WI38 (cell line): ENCODE data around the gene THOC1.
A peak's percentile ranks its signal among the peaks of the same experiment; 100 is the strongest.
"Not testable (repeated sequence)": the region's sequence is repeated elsewhere in the genome, so short reads cannot be mapped to it uniquely, and the experiment has no call there.

Experiments
- H3K4me3 ChIP-seq: 2 replicates; pipeline ENCODE4 v1.5.1; 2011; ENCODE audit warnings: low read depth, mild to moderate bottlenecking, control low read depth, low read length
- CTCF ChIP-seq: IDR thresholded peaks from 2 replicates; pipeline ENCODE4 v1.5.1; 2012; ENCODE audit warnings: low read depth, mild to moderate bottlenecking, control low read depth, low read length

Gene THOC1

GRCh38 chr18:267688-268552 is at the start of gene THOC1:
Gene THOC1 (minus strand): TSS chr18:268047. CDS start chr18:268019, 28 bp downstream.
- TF ChIP-seq CTCF: no peak
- H3K4me3 ChIP-seq: peak within 1 kb of the TSS; percentile 97

DNA sequence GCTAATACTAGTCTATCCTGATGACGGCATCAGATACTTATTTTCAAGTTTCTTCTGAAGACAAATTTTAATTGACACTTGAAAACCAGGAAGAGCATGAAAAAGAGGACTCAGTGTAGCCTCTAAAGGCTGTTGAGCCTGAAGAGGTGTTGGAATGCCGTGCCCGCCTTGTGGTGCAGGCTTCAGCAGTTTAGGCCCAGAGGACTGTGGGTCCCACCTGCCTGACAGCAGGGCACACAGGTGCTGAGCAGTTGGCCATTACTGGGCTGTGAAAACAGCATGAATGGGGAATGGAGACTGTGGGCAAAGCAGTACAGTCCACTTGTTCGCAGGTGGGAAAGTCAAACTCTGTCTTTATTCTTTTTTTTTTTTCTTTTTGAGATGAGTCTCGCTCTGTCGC is 49.8 kb upstream of the THOC1 start:
- no peak overlapping the region for H3K4me3 ChIP-seq
- no peak for TF ChIP-seq CTCF

- no peak for TF ChIP-seq CTCF
- no peak overlapping the region for H3K4me3 ChIP-seq
Observed at GRCh38 chr18:316393-316792, 48.5 kb upstream of the THOC1 start.

DNA sequence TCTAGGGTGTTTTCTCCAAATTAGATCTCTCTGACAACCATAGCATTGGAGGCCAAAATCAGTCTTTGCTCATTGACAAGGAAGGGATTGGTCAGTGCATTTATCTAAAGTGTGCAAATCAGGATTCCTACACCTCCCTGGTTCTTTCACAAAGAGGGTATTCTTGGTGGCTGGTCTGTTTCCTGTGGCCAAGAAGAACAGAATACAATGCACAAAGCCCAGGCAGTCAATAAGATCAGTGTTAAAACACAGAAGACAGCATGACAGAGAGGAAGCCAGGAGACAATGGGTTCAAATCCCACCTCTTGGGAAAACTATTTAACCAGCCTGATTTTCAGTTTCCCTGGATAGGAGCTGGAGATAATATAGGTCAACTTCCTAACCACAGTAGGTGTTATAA is 46.1 kb upstream of the THOC1 start:
- no peak for TF ChIP-seq CTCF
- H3K4me3 ChIP-seq: no peak overlapping the region

GRCh38 chr18:312415-312814 is 44.6 kb upstream of the THOC1 start:
- no peak overlapping the region for H3K4me3 ChIP-seq
- no peak for TF ChIP-seq CTCF

GRCh38 chr18:310042-310441 is 42.2 kb upstream of the THOC1 start:
- TF ChIP-seq CTCF: no peak
- no peak overlapping the region for H3K4me3 ChIP-seq

DNA sequence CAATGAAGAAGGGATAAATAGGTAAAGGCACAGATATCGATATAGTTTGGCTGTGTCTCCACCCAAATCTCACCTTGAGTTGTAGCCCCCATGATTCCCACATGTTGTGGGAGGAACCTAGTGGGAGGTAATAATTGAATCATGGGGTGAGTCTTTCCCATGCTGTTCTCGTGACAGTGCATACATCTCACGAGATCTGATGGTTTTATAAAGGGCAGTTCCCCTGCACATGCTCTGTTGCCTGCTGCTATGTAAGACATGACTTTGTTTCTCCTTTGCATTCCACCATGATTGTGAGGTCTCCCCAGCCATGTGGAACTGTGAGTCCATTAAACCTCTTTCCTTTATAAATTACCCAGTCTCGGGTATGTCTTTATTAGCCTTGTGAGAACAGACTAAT is 40.2 kb upstream of the THOC1 start:
- not testable (repeated sequence) for H3K4me3 ChIP-seq
